Loucy (cell line): ENCODE results near the gene RIPOR3.

Experiments
- H2AFZ ChIP-seq: fragments of 200-600 bp; sonication (generic); 2 replicates; pipeline ENCODE4 v1.6.0; 2016; ENCODE audit warnings: antibody characterized with exemption, mild to moderate bottlenecking, low read length, moderate library complexity
- H3F3A ChIP-seq: fragments of 200-600 bp; 2 replicates; pipeline ENCODE4 v1.6.0; 2016; ENCODE audit warnings: antibody characterized with exemption, low read depth, mild to moderate bottlenecking
- H3K27me3 ChIP-seq: fragments of 200-600 bp; sonication (generic); 2 replicates; pipeline ENCODE4 v1.6.1; 2014; ENCODE audit warnings: low read length, mild to moderate bottlenecking; ENCODE audit not compliant: insufficient read depth, poor library complexity, severe bottlenecking
- H3K36me3 ChIP-seq: fragments of 200-600 bp; sonication (generic); 2 replicates; pipeline ENCODE4 v1.6.1; 2016; ENCODE audit warnings: low read length; ENCODE audit not compliant: insufficient read depth
- H3K4me1 ChIP-seq: fragments of 200-600 bp; sonication (generic); 2 replicates; pipeline ENCODE4 v1.5.1; 2014; ENCODE audit warnings: low read length, mild to moderate bottlenecking; ENCODE audit not compliant: insufficient read depth, poor library complexity, severe bottlenecking
- H3K4me2 ChIP-seq: fragments of 200-600 bp; sonication (generic); 2 replicates; pipeline ENCODE4 v1.6.0; 2014; ENCODE audit warnings: antibody characterized with exemption, low read length, low read depth, mild to moderate bottlenecking; ENCODE audit not compliant: poor library complexity, severe bottlenecking
- H3K4me3 ChIP-seq: fragments of 200-600 bp; sonication (generic); 2 replicates; pipeline ENCODE4 v1.5.1; 2014; ENCODE audit warnings: low read length, mild to moderate bottlenecking, mixed read lengths; ENCODE audit not compliant: poor library complexity, severe bottlenecking
- H3K79me2 ChIP-seq: fragments of 200-600 bp; sonication (generic); 2 replicates; pipeline ENCODE4 v1.6.1; 2014; ENCODE audit warnings: low read length; ENCODE audit not compliant: insufficient read depth
- H3K9ac ChIP-seq: fragments of 200-600 bp; sonication (generic); 2 replicates; pipeline ENCODE4 v1.6.0; 2014; ENCODE audit warnings: mild to moderate bottlenecking, low read depth, low read length, moderate library complexity; ENCODE audit not compliant: poor library complexity, severe bottlenecking
- H3K9me2 ChIP-seq: fragments of 200-600 bp; sonication (generic); replicated peaks from 2 replicates; pipeline ENCODE4 v1.6.1; 2016; ENCODE audit warnings: low read depth, low read length, mixed read lengths
- H3K9me3 ChIP-seq: fragments of 200-600 bp; sonication (generic); 2 replicates; pipeline ENCODE4 v1.6.1; 2014; ENCODE audit warnings: mild to moderate bottlenecking, antibody characterized with exemption, low read length, low read depth; ENCODE audit not compliant: insufficient read depth
- H4K20me1 ChIP-seq: fragments of 200-600 bp; sonication (generic); 2 replicates; pipeline ENCODE4 v1.6.0; 2014; ENCODE audit warnings: antibody characterized with exemption, low read length, mild to moderate bottlenecking; ENCODE audit not compliant: insufficient read depth, poor library complexity, severe bottlenecking
- EZH2phosphoT487 ChIP-seq: fragments of 200-600 bp; IDR thresholded peaks from 2 replicates; pipeline ENCODE4 v1.6.1; 2018; ENCODE audit warnings: antibody characterized with exemption, mild to moderate bottlenecking, moderate library complexity, borderline replicate concordance
- TF ChIP-seq, protein P1 (sequence below): fragments of 200-600 bp; sonication (generic); conservative IDR thresholded peaks from 2 replicates; pipeline ENCODE4 v1.5.1; 2014; ENCODE audit warnings: mild to moderate bottlenecking, antibody characterized with exemption, low read length

The RIPOR3 gene

DNA sequence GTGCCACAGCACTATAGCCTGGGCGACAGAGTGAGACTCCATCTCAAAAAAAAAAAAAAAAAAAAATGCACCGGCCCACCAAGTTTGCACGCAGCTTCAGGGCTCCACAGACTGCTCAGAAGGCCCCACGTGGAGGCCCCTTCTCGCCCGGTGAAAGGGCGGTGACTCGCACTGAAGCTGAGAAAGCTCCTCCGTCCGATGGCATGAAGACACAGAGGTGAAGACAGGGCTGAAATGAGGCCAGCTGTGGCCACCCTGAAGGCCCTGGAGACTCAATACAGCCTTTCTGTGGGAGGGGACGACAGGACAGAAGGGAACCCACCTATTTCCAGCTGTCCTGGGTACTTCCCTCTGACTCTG, 97.1 kb downstream of the RIPOR3 start:
- Histone ChIP-seq H4K20me1 (no peaks in the 10 kb centered on the region), H3K4me3 (no peak overlapping the region), H3K4me2 (no peak overlapping the region), H3K79me2 (no peaks in the 10 kb centered on the region), H2AFZ (no peak overlapping the region), H3K4me1 (no peaks in the 10 kb centered on the region), H3F3A (no peaks in the 10 kb centered on the region), H3K9me2 (no peaks in the 10 kb centered on the region), H3K36me3 (no peaks in the 10 kb centered on the region), H3K9me3 (no peaks in the 10 kb centered on the region), H3K9ac (no peak overlapping the region), H3K27me3 (no peaks in the 10 kb centered on the region)
- TF ChIP-seq EZH2phosphoT487, result no peak
- TF ChIP-seq, protein P1, sequence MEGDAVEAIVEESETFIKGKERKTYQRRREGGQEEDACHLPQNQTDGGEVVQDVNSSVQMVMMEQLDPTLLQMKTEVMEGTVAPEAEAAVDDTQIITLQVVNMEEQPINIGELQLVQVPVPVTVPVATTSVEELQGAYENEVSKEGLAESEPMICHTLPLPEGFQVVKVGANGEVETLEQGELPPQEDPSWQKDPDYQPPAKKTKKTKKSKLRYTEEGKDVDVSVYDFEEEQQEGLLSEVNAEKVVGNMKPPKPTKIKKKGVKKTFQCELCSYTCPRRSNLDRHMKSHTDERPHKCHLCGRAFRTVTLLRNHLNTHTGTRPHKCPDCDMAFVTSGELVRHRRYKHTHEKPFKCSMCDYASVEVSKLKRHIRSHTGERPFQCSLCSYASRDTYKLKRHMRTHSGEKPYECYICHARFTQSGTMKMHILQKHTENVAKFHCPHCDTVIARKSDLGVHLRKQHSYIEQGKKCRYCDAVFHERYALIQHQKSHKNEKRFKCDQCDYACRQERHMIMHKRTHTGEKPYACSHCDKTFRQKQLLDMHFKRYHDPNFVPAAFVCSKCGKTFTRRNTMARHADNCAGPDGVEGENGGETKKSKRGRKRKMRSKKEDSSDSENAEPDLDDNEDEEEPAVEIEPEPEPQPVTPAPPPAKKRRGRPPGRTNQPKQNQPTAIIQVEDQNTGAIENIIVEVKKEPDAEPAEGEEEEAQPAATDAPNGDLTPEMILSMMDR, result no peak

DNA sequence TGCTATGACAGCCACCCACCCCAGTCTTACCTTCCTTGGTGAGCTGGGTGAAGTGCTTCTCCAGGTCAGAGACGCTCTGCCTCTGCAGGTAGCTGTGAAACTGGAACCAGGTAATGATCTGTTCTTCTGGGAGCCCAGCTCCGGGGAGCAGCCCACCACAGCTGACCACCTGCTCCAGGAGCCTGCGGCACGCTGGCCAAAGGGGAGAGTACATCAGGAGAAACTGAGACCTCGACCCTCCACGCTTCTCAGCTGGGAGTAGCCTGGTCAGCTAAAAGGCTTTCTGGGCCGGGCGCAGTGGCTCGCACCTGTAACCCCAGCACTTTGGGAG, 98.4 kb downstream of the RIPOR3 start:
- no peaks in the 10 kb centered on the region for H3F3A ChIP-seq
- no peaks in the 10 kb centered on the region for H3K9me2 ChIP-seq
- H3K4me2 ChIP-seq, result no peak overlapping the region
- no peak overlapping the region for H2AFZ ChIP-seq
- H3K4me1 ChIP-seq, result no peaks in the 10 kb centered on the region
- H3K36me3 ChIP-seq, result no peaks in the 10 kb centered on the region
- H3K9me3 ChIP-seq, result no peaks in the 10 kb centered on the region
- no peaks in the 10 kb centered on the region for H3K79me2 ChIP-seq
- TF ChIP-seq EZH2phosphoT487, result no peak
- TF ChIP-seq, protein P1, result no peak
- no peak overlapping the region for H3K9ac ChIP-seq
- no peak overlapping the region for H3K4me3 ChIP-seq
- no peaks in the 10 kb centered on the region for H3K27me3 ChIP-seq
- H4K20me1 ChIP-seq, result no peaks in the 10 kb centered on the region

DNA sequence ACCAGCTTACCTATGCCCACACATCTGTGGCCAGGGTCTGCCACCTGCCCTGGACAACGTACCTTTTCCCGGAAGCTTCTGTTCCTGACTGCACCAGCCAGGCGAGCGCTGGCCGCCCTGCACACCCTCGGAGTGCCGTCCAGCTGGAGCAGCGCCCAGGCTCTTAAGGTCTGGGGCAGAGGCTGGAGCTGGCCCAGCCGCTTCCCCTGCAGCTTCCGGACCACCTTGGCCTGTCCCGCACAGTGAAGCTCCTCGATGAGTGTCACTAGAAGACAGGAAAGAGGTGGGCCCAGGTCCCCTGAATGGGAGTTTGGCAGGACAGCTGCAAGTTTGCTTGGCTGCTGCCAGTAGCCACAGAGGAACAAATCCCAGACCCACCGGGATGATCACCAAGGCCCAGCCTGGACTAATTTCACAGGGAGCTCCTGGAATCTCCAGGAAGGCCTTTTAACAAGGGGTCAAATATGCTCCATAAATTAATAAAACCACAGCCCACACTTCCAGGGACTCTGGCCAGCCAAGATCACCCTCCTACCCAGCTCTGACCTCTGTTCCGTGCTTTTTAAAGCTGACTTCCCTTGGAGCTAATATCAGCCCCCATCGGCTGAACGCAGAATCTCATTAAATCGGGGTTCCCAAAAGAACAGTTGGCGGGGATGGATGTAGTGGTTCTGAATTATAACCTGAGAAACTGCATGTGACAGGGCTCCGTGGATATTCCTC, 98.9 kb downstream of the RIPOR3 start:
- Histone ChIP-seq H3K9ac (no peak overlapping the region), H3K4me3 (no peak overlapping the region), H3K9me2 (no peaks in the 10 kb centered on the region), H3F3A (no peaks in the 10 kb centered on the region), H4K20me1 (no peaks in the 10 kb centered on the region), H2AFZ (no peak overlapping the region), H3K27me3 (no peaks in the 10 kb centered on the region), H3K9me3 (no peaks in the 10 kb centered on the region), H3K36me3 (no peaks in the 10 kb centered on the region), H3K4me1 (no peaks in the 10 kb centered on the region), H3K79me2 (no peaks in the 10 kb centered on the region), H3K4me2 (no peak overlapping the region)
- TF ChIP-seq, protein P1, result no peak
- no peak for TF ChIP-seq EZH2phosphoT487
